ENCODE results near the gene SLC27A1.
A peak's percentile ranks its signal among the peaks of the same experiment; 100 is the strongest.

DNA sequence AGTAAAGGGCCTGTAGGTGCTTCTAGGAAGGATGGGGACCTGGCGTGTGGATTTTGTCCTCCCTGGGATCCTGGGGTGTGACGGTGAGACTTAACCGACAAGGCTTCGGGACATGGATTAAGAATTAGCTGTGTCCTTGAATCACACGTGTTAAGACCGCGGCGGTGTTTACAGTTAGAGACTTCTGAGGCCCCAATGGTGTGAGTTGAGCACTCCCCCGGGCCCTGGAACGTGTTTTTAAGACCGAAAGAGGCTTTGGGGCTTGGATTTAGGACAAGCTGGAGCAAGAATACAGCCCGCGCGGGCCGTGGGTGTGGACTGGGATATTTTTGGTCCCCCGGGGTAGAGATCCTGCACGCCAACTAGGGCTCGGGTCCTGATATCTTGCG, 1.2 kb upstream of the SLC27A1 start:
- TF ChIP-seq, protein P1, sequence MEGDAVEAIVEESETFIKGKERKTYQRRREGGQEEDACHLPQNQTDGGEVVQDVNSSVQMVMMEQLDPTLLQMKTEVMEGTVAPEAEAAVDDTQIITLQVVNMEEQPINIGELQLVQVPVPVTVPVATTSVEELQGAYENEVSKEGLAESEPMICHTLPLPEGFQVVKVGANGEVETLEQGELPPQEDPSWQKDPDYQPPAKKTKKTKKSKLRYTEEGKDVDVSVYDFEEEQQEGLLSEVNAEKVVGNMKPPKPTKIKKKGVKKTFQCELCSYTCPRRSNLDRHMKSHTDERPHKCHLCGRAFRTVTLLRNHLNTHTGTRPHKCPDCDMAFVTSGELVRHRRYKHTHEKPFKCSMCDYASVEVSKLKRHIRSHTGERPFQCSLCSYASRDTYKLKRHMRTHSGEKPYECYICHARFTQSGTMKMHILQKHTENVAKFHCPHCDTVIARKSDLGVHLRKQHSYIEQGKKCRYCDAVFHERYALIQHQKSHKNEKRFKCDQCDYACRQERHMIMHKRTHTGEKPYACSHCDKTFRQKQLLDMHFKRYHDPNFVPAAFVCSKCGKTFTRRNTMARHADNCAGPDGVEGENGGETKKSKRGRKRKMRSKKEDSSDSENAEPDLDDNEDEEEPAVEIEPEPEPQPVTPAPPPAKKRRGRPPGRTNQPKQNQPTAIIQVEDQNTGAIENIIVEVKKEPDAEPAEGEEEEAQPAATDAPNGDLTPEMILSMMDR (IDR thresholded peaks at IDR 0.05; ENCODE audit: low read depth, low read length, missing input control) = no peak
- TF ChIP-seq SP1 (IDR thresholded peaks at IDR 0.05) = no peak
- TF ChIP-seq, protein P2, sequence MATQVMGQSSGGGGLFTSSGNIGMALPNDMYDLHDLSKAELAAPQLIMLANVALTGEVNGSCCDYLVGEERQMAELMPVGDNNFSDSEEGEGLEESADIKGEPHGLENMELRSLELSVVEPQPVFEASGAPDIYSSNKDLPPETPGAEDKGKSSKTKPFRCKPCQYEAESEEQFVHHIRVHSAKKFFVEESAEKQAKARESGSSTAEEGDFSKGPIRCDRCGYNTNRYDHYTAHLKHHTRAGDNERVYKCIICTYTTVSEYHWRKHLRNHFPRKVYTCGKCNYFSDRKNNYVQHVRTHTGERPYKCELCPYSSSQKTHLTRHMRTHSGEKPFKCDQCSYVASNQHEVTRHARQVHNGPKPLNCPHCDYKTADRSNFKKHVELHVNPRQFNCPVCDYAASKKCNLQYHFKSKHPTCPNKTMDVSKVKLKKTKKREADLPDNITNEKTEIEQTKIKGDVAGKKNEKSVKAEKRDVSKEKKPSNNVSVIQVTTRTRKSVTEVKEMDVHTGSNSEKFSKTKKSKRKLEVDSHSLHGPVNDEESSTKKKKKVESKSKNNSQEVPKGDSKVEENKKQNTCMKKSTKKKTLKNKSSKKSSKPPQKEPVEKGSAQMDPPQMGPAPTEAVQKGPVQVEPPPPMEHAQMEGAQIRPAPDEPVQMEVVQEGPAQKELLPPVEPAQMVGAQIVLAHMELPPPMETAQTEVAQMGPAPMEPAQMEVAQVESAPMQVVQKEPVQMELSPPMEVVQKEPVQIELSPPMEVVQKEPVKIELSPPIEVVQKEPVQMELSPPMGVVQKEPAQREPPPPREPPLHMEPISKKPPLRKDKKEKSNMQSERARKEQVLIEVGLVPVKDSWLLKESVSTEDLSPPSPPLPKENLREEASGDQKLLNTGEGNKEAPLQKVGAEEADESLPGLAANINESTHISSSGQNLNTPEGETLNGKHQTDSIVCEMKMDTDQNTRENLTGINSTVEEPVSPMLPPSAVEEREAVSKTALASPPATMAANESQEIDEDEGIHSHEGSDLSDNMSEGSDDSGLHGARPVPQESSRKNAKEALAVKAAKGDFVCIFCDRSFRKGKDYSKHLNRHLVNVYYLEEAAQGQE (IDR thresholded peaks at IDR 0.05) = no peak
- TF ChIP-seq HNF4G (IDR thresholded peaks at IDR 0.05) = no peak
- no peak for TF ChIP-seq YY1 (IDR thresholded peaks at IDR 0.05)
- TF ChIP-seq, protein P3, sequence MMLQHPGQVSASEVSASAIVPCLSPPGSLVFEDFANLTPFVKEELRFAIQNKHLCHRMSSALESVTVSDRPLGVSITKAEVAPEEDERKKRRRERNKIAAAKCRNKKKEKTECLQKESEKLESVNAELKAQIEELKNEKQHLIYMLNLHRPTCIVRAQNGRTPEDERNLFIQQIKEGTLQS (IDR thresholded peaks at IDR 0.05) = no peak
- TF ChIP-seq, protein P4, sequence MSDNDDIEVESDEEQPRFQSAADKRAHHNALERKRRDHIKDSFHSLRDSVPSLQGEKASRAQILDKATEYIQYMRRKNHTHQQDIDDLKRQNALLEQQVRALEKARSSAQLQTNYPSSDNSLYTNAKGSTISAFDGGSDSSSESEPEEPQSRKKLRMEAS (IDR thresholded peaks at IDR 0.05) = peak; percentile 36
- TF ChIP-seq RXRA (IDR thresholded peaks at IDR 0.05) = no peak

All from liver (tissue), 3 donors.